Subcutaneous abdominal adipose tissue (tissue), 5 donors: Measurements from ENCODE around the gene PIEZO2.
A peak's percentile ranks its signal among the peaks of the same experiment; 100 is the strongest.
"Not testable (repeated sequence)": the region's sequence is repeated elsewhere in the genome, so short reads cannot be mapped to it uniquely, and the experiment has no call there.

Experiments
- H3K27ac ChIP-seq: one replicate; pipeline ENCODE4 v1.7.0; 2013; ENCODE audit warnings: low read depth, mild to moderate bottlenecking, inconsistent platforms, low read length, moderate library complexity
- H3K27me3 ChIP-seq, 5 donors: one replicate each; pipeline ENCODE4 v1.7.0; 2013; ENCODE audit warnings: low read length in 5 of 5, inconsistent platforms in 1 of 5; ENCODE audit not compliant: control insufficient read depth in 5 of 5, insufficient read depth in 4 of 5
- H3K36me3 ChIP-seq, 5 donors: one replicate each; pipeline ENCODE4 v1.7.0; 2013; ENCODE audit warnings: low read length in 5 of 5; ENCODE audit not compliant: control insufficient read depth in 5 of 5, insufficient read depth in 5 of 5
- H3K4me1 ChIP-seq, 5 donors: one replicate each; pipeline ENCODE4 v1.7.0; 2013; ENCODE audit warnings: low read length in 5 of 5, mild to moderate bottlenecking in 3 of 5, moderate library complexity in 1 of 5; ENCODE audit not compliant: control insufficient read depth in 5 of 5, insufficient read depth in 5 of 5
- H3K4me3 ChIP-seq, 5 donors: one replicate each; pipeline ENCODE4 v1.7.0; 2013; ENCODE audit warnings: low read length in 5 of 5, low read depth in 1 of 5
- H3K9ac ChIP-seq, 5 donors: one replicate each; pipeline ENCODE4 v1.7.0; 2013; ENCODE audit warnings: low read length in 5 of 5, mild to moderate bottlenecking in 4 of 5, moderate library complexity in 3 of 5
- H3K9me3 ChIP-seq, 5 donors: one replicate each; pipeline ENCODE4 v1.7.0; 2013; ENCODE audit warnings: low read length in 5 of 5; ENCODE audit not compliant: control insufficient read depth in 5 of 5
- donor health status: healthy.
- donor health status: healthy.
- donor health status: healthy.
- donor health status: healthy.
- donor health status: healthy.

PIEZO2 gene

DNA sequence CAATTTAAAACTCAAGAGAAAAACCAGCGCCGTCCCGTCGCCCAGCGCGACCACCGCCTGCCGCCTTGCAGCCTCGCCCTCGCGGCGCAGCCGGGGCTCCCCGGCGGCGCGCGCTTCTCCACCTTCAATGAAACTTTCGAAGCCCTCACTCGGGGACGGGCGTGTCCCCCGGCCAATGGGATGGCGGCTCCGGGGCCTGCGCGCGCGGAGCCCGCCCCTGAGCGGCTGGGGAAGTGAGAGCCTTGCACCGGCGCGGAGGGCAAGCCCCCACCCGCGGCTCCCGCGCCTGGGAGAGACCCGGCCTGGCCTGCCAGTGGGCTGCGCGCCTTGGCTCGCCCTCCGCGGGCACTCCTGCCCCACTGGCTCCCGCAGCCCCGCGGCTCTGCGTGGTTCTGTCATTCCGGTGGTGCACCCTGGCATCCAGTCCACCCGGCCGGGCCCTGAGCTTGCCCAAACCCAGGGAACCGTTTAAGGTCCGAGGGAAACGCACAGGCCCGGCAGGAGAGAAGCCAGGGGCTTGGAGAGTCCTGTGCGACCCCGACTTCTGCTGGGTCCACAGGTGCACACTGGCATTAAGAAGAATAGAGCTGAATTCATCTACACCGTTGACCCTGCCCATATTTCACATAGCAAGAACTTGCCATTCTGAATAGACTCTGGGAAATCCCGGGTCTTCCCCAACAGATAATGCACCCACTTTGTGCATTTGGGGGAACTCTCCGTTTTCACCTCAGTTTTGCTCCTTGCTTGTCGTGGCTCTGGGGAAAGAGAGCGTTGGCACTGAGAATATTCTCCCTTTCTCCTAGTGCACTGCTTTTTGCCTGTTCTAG lies at the start of gene PIEZO2:
TSS of gene PIEZO2 (minus strand) at position 129 of the 830 bp plus-strand sequence. CDS start 981 bp downstream, outside the sequence.
- no peaks in the 10 kb centered on the region for H3K9me3 ChIP-seq
- H3K9ac ChIP-seq = no peak within 1 kb of the TSS
- peak within 1 kb of the TSS in 4 of 5 donors; percentile 51 to 63 (median 55) for H3K4me3 ChIP-seq
- peaks cover 0 to 22% (median 15%) of the 10 kb centered on the region in 5 donors for H3K4me1 ChIP-seq
- no peaks in the 10 kb centered on the region for H3K36me3 ChIP-seq
- H3K27me3 ChIP-seq = peaks cover 23 to 39% (median 31%) of the 10 kb centered on the region in 5 donors
- H3K27ac ChIP-seq = no peak within 1 kb of the TSS

DNA sequence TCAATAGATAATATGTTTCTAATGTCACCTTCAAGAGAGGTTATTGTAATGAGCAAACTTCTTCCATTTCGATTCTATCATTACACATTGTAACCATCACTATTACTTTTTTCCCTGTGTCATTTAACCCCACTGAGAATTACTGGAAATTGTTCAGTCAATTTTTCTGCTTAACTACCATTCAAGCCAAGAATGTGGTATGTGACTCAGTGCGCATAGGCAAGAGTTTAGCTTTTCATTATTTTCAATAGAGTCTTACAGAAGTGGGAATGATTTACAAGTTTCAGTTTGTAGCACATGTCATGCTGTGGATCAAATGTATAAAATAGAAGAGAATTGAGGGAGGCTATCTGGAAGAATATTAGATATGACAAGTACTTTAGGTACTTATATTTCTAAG lies 34.3 kb upstream of the PIEZO2 start:
- Histone ChIP-seq H3K36me3 (no peaks in the 10 kb centered on the region), H3K4me3 (no peak overlapping the region), H3K4me1 (peaks cover 4 to 8% (median 7%) of the 10 kb centered on the region in 5 donors)

DNA sequence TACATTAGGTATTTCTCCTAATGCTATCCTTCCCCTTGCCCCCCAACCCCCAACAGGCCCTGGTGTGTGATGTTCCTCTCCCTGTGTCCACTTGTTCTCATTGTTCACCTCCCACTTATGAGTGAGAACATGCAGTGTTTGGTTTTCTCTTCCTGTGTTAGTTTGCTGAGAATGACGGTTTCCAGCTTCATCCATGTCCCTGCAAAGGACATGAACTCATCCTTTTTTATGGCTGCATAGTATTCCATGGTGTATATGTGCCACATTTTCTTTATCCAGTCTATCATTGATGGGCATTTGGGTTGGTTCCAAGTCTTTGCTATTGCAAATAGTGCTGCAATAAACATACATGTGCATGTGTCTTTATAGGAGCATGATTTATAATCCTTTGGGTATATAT lies 32.3 kb upstream of the PIEZO2 start:
- not testable (repeated sequence) for H3K36me3 ChIP-seq, H3K9ac ChIP-seq, H3K4me3 ChIP-seq, H3K27ac ChIP-seq, H3K27me3 ChIP-seq, H3K9me3 ChIP-seq
- H3K4me1 ChIP-seq = peaks cover 4 to 12% (median 11%) of the 10 kb centered on the region in 5 donors

More for the DNA sequence above, 34.3 kb upstream of the PIEZO2 start:
- H3K9ac ChIP-seq = no peak overlapping the region
- H3K27me3 ChIP-seq = no peaks in the 10 kb centered on the region
- no peak overlapping the region for H3K27ac ChIP-seq
- H3K9me3 ChIP-seq = no peaks in the 10 kb centered on the region

DNA sequence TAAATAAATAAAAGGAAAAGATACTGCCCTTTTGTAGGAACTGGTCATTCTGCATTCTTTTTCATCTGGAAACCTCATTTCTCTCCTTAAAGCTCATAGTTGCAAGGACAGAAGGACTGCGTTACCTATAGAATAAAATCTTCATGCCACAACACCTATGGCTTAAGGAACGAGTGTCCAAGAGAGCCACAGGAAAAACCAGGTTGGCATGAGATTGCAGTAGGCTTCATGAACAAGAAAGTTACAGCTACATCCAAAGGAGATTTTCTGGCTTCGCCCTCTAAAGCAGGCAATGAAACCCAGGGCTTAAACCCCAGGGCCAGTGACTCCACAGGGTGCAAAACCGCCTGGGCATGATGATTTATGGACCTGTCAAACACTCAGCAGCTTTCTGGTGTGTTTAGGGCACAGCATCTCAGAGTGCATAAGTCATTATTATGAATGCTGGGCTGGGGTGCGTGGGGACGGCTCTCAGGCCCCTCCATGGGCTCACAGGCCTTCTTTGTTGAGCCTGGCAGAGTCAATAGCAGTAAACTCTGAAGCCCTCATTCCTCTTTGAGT lies 30.7 kb upstream of the PIEZO2 start:
- H3K9me3 ChIP-seq = no peaks in the 10 kb centered on the region
- no peak overlapping the region for H3K27ac ChIP-seq
- H3K4me3 ChIP-seq = no peak overlapping the region
- no peaks in the 10 kb centered on the region for H3K36me3 ChIP-seq
- no peaks in the 10 kb centered on the region for H3K27me3 ChIP-seq
- H3K9ac ChIP-seq = no peak overlapping the region
- H3K4me1 ChIP-seq = peaks cover 4 to 26% (median 15%) of the 10 kb centered on the region in 5 donors

DNA sequence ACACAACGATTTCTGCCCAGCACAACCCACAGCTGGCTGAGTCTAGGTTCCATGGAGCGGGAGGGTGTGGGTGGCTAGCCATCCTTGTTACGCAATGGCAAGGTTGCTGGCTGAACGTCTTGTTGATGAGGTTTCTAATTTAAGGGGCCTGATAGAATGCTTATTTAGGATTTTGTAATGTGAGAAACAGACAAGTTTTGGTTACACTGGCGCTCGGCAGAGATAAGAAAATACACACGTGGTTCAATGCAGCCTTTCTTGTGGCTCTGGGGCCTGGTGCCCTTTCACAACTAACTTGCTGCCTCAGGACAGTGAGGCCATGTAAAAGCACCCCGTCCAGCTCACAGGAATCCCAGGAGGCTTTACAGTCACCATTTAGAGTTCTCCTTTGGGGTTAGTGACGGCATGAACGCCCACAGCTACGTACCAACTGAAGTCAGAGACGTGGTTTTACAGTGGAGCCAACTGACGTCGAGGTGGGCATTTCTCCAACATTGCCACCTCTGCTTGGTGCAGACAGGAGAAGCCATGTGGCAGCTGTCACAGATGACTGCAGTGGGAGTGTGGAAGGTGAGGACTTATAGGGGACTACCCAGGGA lies 29.7 kb upstream of the PIEZO2 start:
- peaks cover 4 to 27% (median 15%) of the 10 kb centered on the region in 5 donors for H3K4me1 ChIP-seq
- H3K36me3 ChIP-seq = no peaks in the 10 kb centered on the region
- no peaks in the 10 kb centered on the region for H3K9me3 ChIP-seq
- peak overlapping the region in 1 of 5 donors; percentile 46 for H3K4me3 ChIP-seq
- H3K27me3 ChIP-seq = no peaks in the 10 kb centered on the region
- no peak overlapping the region for H3K27ac ChIP-seq
- H3K9ac ChIP-seq = no peak overlapping the region

DNA sequence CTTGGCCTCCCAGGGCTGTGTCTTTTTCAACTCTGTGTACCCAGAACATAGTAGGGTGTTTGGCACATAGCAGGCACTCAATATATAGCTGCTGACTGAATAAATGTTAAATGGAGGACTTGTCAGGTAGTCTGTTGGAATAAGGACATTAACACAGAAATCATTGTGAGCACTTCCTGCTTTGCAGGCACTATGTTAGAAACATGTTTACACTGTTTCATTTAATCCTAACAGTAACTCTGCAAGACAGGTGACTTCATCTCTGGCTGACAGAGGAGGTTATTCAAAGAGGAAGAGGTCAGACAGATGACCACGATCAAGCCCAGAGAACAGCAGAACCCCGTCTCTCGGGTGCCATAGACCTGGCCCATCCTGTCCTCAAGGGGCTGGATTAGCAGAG lies 28.0 kb upstream of the PIEZO2 start:
- Histone ChIP-seq H3K27me3 (no peaks in the 10 kb centered on the region), H3K36me3 (no peaks in the 10 kb centered on the region), H3K9me3 (no peaks in the 10 kb centered on the region), H3K9ac (no peak overlapping the region), H3K4me3 (no peak overlapping the region), H3K27ac (no peak overlapping the region), H3K4me1 (peaks cover 4 to 31% (median 15%) of the 10 kb centered on the region in 5 donors)

DNA sequence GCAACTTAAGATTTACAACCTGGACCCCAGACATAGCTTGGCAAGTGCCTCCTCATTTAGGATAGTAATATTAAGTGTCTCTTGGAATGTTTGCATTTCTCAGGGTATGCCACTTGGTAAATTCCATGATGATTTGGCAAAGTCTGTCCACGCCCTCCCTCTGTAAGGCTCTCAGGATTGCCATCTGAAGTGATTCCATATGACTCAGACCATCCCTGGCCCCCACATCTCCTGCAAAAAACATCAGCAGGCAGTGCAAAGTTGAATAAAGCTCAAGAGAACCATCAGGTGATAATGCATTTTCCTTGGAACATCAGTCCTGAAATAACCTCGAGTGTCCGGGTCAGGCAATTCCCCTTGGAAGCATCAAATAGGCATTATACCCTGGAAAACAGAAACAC lies 27.1 kb upstream of the PIEZO2 start:
- H3K9me3 ChIP-seq = no peaks in the 10 kb centered on the region
- H3K27me3 ChIP-seq = no peaks in the 10 kb centered on the region
- no peak overlapping the region for H3K4me3 ChIP-seq
- H3K27ac ChIP-seq = no peak overlapping the region
- no peaks in the 10 kb centered on the region for H3K36me3 ChIP-seq
- peaks cover 4 to 31% (median 15%) of the 10 kb centered on the region in 5 donors for H3K4me1 ChIP-seq
- no peak overlapping the region for H3K9ac ChIP-seq

DNA sequence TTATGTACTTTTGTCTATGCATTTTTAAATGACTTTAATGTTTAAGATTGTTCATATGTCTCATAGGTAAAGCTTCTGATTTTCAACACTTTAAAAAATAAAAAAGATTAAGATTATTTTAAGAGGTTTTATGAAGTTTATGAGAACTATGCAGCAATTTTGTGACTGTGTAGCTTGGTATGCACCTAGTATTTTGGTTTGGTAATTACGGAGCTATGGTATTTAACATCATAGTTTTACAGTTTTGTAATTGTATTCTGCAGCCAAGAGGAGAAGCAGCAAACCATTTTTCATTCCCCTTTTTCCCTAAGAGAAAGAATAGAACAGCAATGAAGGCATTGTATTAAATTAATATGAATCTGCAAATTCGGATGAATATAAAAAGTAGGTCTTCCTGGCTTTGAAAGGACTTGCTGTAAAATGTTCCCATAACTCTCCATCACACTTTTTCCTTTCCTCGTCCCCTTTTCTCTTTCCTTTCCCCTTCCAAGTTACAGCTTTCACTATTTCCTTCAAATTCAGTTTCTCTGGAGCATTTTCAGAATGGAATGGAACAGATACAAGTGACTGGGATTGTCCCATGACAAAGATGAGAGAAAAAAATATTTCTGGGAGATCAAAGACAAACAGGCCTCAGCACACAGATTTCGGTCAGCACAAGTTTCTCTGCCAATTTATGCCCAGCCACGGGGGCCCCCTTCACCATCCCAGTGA lies 26.1 kb upstream of the PIEZO2 start:
- no peak overlapping the region for H3K4me3 ChIP-seq
- no peak overlapping the region for H3K9ac ChIP-seq
- H3K27ac ChIP-seq = peak overlapping the region; percentile 38
- no peaks in the 10 kb centered on the region for H3K36me3 ChIP-seq
- H3K27me3 ChIP-seq = no peaks in the 10 kb centered on the region
- peaks cover 4 to 31% (median 15%) of the 10 kb centered on the region in 5 donors for H3K4me1 ChIP-seq
- no peaks in the 10 kb centered on the region for H3K9me3 ChIP-seq

DNA sequence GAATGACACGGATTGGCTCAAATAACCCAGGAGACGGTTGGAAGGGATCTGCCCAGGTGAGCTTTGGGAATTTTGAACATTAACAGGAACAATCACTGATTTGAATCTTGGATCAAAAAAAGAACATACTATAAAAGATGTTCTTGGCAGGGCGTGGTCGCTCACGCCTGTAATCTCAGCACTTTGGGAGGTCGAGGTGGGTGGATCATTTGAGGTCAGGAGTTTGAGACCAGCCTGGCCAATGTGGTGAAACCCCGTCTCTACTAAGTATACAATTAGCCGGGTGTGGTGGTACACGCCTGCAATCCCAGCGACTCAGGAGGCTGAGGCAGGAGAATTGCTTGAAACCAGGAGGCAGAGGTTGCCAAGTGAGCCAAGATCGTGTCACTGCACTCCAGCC lies 24.8 kb upstream of the PIEZO2 start:
- H3K27ac ChIP-seq, H3K9me3 ChIP-seq, H3K9ac ChIP-seq, H3K27me3 ChIP-seq, H3K36me3 ChIP-seq, H3K4me3 ChIP-seq: not testable (repeated sequence)
- H3K4me1 ChIP-seq = peaks cover 3 to 30% (median 13%) of the 10 kb centered on the region in 5 donors
